Left forelimb (tissue), 1 donor: ENCODE measurements around the gene CFAP58.

Experiments used
- DNase-seq: peaks from one replicate; pipeline ENCODE4 v3.0.0-alpha.2; 2018; ENCODE audit warnings: low spot score

The CFAP58 gene

DNA sequence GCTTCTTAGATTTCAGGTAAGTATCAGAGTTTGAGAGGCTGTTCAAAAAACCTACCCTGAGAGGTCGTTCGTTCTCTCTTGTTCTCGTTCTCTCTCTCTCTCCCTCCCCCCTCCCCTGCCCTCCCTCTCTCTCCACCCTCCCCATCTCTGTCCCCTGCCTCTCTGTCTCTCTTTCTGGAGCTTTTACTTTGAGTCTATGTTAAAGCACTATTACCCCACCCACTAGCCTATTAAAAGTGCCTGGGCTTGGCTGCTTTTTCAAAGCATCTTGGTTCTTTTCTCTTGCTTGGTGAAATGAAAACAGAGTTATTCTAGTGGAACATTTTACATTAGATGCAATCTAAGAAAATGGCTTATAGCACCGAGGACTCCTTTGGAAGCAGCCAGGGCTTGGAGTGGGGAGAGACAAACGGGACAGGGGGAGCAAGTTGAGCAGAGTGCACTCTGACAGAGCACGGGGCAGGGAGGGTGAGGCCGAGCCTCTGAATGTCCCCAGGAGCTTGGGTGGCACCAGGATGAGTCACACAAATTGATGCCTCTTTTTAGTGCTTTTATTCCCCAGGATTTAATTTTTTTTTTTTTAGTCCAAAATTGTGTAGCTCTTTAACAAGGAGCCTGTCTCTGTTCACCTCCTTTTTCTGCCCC is 134.3 kb downstream of the CFAP58 start:
- no peak for DNase-seq

GRCh38 chr10:104488439-104488832 is 134.8 kb downstream of the CFAP58 start:
- no peak for DNase-seq

DNA sequence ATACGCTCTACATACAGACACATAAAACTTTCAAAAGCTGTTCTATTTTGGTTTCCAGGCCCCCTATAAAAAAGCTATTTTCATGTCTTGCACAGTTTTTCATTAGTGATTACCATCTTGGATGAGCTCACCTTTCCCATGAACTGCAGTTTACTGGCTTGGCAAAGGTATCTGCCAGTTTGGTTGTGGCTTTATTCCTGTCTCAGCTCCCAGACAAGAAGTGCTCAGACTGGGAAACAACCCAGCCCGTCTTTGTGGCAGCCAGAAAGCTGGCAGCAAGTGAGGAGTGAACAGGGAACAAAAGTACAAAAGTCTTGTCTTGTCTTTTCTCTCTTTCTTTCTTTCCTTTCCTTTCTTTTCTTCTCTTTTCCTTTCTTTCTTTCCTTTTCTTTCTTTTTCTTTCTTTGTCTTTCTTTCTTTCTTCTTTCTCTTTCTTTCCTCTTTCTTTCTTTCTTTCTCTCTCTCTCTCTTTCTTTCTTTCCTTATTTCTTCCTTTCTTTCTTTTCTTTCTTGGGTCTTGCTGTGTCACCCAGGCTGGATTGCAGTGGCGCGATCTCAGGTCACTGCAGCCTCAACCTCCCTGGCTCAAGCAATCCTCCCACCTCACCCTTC is 138.8 kb downstream of the CFAP58 start:
- no peak for DNase-seq

GRCh38 chr10:104498347-104499081 is 144.9 kb downstream of the CFAP58 start:
- DNase-seq = no peak

DNA sequence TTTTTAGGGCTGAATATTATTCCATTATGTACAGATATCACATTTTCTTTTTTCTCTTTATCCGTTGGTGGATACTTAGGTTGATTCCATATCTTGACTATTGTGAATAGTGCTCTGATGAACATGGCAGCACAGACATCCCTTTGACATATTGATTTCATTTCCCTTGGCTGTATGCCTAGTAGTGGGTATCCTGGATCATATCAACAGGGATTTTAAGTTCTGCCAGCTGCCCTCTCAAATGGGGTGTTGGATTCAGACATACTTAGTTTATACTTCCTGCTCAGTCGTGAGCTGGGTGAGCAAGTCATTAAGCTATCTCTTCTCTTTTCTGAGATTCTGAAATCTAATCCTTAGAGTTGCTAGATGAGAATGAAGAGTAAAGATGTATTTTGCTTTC is 147.8 kb downstream of the CFAP58 start:
- DNase-seq = no peak

- no peak for DNase-seq
Measured at GRCh38 chr10:104501864-104502579, 148.4 kb downstream of the CFAP58 start.

- DNase-seq = no peak
Measured at GRCh38 chr10:104502907-104503306, 149.3 kb downstream of the CFAP58 start.
